ENCODE data around the gene IL32. TPM values are rescaled to one million over a fixed set of nuclear protein-coding genes. Genes with fewer than 3 reads are reported as not detected.

IL32 gene
- total RNA-seq, 6 experiments from 2014 or later, result 204 to 1,268 (median 669) TPM

- Histone ChIP-seq H3K4me3 (peak overlapping the region; percentile 93 to 96 (median 94)), H3K27me3 (no peaks in the 10 kb centered on the region), H3K4me1 (peaks cover 0 to 17% (median 3%) of the 10 kb centered on the region in 4 donors), H3K9me3 (no peaks in the 10 kb centered on the region), H3K27ac (peak overlapping the region; percentile 87 to 94 (median 93)), H3K36me3 (no peaks in the 10 kb centered on the region)
- peak; percentile 87 to 98 (median 94) for ATAC-seq
- peak; percentile 59 for TF ChIP-seq POLR2A (IDR thresholded peaks at IDR 0.05)
- peak; percentile 85 to 99 (median 91) for TF ChIP-seq CTCF (IDR thresholded peaks at IDR 0.05)
- intact Hi-C loops (cut with DNase I), result no loop called here
- WGBS (ENCODE audit: insufficient coverage, low coverage, low lambda C conversion rate, missing lambda C conversion rate), result no CpG with 5 or more reads among the region's 67 CpGs
- DNase-seq, result peak; percentile 92 to 97 (median 94)
Observed at GRCh38 chr16:3059041-3059722, 6.3 kb upstream of the IL32 start.

GRCh38 chr16:3059723-3060242, 5.7 kb upstream of the IL32 start:
- peak in 2 of 4 donors; percentile 1 to 11 for ATAC-seq
- Histone ChIP-seq H3K27ac (peak overlapping the region; percentile 87 to 94 (median 93)), H3K9me3 (no peaks in the 10 kb centered on the region), H3K27me3 (no peaks in the 10 kb centered on the region), H3K4me3 (peak overlapping the region; percentile 93 to 96 (median 94)), H3K36me3 (no peaks in the 10 kb centered on the region), H3K4me1 (peaks cover 0 to 20% (median 3%) of the 10 kb centered on the region in 4 donors)
- 29% methylated on average over 7 of the region's 9 CpGs for WGBS (ENCODE audit: insufficient coverage, low coverage, low lambda C conversion rate, missing lambda C conversion rate)
- intact Hi-C loops (cut with DNase I), result no loop called here
- no peak for DNase-seq
- TF ChIP-seq POLR2A (IDR thresholded peaks at IDR 0.05) (no peak), CTCF (IDR thresholded peaks at IDR 0.05) (no peak)

- Histone ChIP-seq H3K4me1 (peaks cover 0 to 24% (median 3%) of the 10 kb centered on the region in 4 donors), H3K27me3 (no peaks in the 10 kb centered on the region), H3K4me3 (no peak overlapping the region), H3K9me3 (no peaks in the 10 kb centered on the region), H3K27ac (peak overlapping the region; percentile 87 to 94 (median 93)), H3K36me3 (no peaks in the 10 kb centered on the region)
- TF ChIP-seq CTCF (IDR thresholded peaks at IDR 0.05), result no peak
- TF ChIP-seq POLR2A (IDR thresholded peaks at IDR 0.05), result no peak
- peak in 2 of 3 donors; percentile 55 to 69 for DNase-seq
- 74% methylated on average over 14 of the region's 14 CpGs for WGBS (ENCODE audit: insufficient coverage, low coverage, low lambda C conversion rate, missing lambda C conversion rate)
- ATAC-seq, result peak in 1 of 4 donors; percentile 44
- intact Hi-C loops (cut with DNase I), result no loop called here
Observed at GRCh38 chr16:3060339-3061127, 4.9 kb upstream of the IL32 start.

GRCh38 chr16:3062553-3062952, 2.9 kb upstream of the IL32 start:
- intact Hi-C loops (cut with DNase I), result no loop called here
- DNase-seq, result peak in 1 of 3 donors; percentile 12
- WGBS (ENCODE audit: insufficient coverage, low coverage, low lambda C conversion rate, missing lambda C conversion rate), result 84% methylated on average over 3 of the region's 6 CpGs
- no peaks in the 10 kb centered on the region for H3K9me3 ChIP-seq
- peaks cover 0 to 3% (median 0%) of the 10 kb centered on the region in 4 donors for H3K36me3 ChIP-seq
- TF ChIP-seq CTCF (IDR thresholded peaks at IDR 0.05), result no peak
- no peak for TF ChIP-seq POLR2A (IDR thresholded peaks at IDR 0.05)
- no peak overlapping the region for H3K27ac ChIP-seq
- H3K4me1 ChIP-seq, result peaks cover 0 to 28% (median 6%) of the 10 kb centered on the region in 4 donors
- no peak for ATAC-seq
- no peak overlapping the region for H3K4me3 ChIP-seq
- H3K27me3 ChIP-seq, result no peaks in the 10 kb centered on the region
